GM10266 (cell line): ENCODE results near the gene ZSCAN5A.
"Not testable (repeated sequence)": the region's sequence is repeated elsewhere in the genome, so short reads cannot be mapped to it uniquely, and the experiment has no call there.

Experiments
- DNase-seq: peaks from one replicate; pipeline ENCODE4 v3.0.0; 2012; ENCODE audit errors: extremely low spot score
- CTCF ChIP-seq: IDR thresholded peaks from 2 replicates; pipeline ENCODE4 v1.5.1; 2012; ENCODE audit warnings: mild to moderate bottlenecking, low read depth; ENCODE audit not compliant: control insufficient read depth, insufficient read depth; ENCODE audit errors: missing control alignments

The ZSCAN5A gene

DNA sequence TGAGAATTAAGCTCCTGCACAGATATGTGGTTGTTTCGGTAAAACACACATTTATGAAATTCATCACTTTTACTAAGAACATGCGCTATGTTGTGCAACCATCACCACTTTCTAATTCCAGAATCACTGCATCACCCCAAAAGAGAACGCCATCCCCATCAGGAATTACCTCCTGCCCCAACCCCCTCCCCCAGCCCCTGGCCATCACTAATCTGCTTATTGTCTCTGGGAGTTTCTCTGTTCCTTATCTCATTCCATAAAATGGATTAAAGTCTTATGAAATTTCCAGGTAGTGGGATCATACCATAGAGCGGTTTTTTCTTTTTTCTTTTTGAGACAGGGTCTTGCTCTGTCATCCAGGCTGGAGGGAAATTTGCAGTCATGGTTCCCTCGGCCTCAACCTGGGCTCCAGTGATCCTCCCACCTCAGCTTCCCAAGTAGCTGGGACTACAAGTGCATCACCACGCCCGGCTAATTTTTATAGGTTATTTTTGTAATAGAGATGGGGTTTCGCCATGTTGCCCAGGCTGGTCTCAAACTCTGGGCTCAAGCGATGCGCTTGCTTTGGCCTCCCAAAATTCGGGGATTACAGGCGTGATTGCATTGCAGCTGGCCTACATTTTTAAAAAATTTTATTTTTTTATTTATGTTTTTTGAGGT is 120.5 kb downstream of the ZSCAN5A start:
- no peak for DNase-seq
- no peak for TF ChIP-seq CTCF

- DNase-seq, result no peak
- no peak for TF ChIP-seq CTCF
Measured at GRCh38 chr19:56191711-56192110, 122.9 kb downstream of the ZSCAN5A start.

DNA sequence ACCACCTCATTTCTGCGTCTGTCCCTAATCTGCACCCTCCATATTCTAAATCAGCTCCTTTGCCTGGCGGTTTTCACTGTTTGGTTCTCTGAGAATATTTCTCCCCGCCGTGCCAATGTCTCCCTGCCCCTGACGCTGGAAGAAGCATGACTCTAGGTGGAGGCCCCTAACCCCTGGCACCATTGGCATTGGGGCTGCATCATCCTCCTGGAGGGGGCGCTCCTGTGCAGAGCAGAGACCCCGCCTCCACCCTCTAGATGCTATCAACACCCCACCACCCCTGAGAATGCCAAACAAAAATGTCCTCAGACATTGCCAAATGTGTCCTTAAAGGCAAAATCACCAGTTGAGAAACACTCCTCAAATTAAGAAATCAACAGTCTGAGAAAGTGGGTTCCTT is 123.5 kb downstream of the ZSCAN5A start:
- no peak for DNase-seq
- TF ChIP-seq CTCF, result no peak

DNA sequence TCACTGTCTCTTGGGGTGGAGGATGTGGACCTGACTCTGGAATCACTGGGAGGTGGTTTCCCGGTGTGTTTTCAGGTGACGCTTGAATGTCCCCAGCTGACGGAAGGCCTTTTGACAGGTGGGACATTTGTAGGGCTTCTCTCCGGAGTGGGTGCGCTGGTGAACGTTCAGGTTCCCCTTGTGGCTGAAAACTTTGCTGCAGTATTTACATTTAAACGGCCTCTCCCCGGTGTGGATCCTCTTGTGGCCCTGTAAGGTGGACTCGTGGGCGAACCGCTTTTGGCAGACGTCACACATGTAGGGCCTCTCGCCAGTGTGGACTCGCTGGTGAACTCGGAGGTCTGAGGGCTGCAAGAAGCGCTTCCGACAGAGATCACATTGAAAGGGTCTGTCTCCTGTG is 124.9 kb downstream of the ZSCAN5A start:
- no peak for DNase-seq
- no peak for TF ChIP-seq CTCF

DNA sequence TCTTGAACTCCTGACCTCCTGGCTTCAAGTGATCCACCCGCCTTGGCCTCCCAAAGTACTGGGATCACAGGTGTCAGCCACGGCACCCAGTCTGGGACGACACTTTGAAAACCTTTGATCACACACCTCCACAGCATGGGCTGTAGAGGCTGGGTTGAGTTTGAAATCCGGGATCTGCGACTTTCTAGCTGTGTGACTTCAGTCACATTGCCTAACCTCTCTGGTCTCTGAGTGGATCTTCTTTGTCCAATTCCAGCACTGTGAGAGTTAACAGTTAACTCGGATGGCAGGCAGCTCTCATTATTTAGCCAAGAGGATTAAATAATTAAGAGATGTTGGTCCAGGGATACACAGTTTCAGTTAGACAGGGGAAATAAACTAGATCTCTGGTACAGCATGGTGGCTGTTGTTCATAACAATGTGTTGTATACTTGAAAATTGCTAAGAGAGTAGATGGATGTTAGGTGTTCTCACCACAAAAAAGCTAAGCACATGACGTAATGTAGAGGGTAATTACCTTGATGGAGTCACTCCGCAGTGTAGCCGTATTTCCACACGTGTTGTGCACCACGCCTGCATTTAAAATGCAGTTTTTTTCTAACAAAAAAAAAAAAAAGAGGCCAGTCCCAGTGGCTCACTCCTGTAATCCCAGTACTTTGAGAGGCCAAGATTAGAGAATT is 136.9 kb downstream of the ZSCAN5A start:
- TF ChIP-seq CTCF, result no peak
- DNase-seq, result no peak

DNA sequence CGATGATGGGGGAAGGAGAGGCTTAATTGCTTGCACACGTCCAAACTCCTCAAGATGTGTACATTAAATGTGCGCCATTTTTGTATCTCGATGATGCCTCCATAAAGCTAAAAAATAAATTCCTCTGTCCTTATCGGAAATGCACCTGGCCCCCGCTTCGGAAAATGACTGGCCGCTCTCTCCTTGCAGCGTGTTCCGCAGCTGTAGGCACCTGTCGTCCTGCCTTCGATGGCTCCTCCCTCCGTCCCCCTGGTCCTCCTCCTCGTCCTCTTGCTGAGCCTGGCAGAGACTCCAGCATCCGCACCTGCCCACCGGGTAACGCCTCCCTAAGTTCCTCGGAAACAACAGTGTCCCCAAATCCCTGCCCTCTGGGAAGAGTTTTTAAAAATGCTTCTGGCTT is 137.8 kb downstream of the ZSCAN5A start:
- TF ChIP-seq CTCF, result no peak
- DNase-seq, result no peak

DNA sequence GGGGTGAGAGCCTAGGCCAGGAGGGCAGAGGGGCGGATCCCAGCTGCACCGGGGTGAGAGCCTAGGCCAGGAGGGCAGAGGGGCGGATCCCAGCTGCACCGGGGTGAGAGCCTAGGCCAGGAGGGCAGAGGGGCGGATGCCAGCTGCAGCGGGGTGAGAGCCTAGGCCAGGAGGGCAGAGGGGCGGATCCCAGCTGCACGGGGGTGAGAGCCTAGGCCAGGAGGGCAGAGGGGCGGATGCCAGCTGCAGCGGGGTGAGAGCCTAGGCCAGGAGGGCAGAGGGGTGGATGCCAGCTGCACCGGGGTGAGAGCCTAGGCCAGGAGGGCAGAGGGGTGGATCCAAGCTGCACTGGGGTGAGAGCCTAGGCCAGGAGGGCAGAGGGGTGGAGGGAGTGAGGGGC is 138.3 kb downstream of the ZSCAN5A start:
- DNase-seq, result not testable (repeated sequence)

DNA sequence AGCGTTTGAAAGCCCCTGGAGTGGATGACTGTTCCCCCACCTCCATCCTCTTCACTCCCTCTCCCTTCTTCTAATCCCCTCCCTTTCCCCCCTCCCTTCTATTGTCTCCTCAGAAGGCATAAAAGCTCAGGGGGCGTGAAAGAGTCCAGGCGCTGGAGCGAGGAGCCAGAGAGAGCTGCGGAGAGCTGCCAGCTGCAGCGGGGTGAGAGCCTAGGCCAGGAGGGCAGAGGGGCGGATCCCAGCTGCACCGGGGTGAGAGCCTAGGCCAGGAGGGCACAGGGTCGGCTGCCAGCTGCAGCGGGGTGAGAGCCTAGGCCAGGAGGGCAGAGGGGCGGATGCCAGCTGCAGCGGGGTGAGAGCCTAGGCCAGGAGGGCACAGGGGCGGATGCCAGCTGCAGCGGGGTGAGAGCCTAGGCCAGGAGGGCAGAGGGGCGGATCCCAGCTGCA is 138.8 kb downstream of the ZSCAN5A start, which contains the start of gene GALP:
GALP (plus strand) TSS at position 148 of the 447 bp plus-strand sequence. CDS start 1,101 bp downstream, outside the sequence.
- not testable (repeated sequence) for DNase-seq
